Activated effector memory CD4-positive, alpha-beta T cell treated with Interleukin-2 at 50 U/mL for 16 hours (primary cell): Measurements from ENCODE around the gene PTPRA.

Source experiments
- DNase-seq: peaks from one replicate; pipeline ENCODE4 v3.0.0-alpha.2; 2020

Gene PTPRA

DNA sequence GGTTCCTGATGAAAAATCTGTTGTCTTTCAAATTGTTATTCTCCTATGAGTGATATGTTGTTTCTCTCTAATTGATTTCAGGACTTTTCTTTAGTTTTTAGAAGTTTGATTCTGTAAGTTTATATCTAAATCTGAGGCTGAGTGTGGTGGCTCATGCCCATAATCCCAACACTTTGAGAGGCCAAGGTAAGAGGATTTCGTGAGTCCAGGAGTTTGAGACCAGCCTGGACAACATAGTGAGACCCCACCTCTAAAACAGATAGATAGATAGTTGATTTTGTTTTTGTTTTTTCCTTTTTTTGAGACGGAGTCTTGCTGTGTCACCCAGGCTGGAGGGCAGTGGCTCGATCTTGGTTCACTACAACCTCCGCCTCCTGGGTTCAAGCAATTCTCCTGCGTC is 64.6 kb downstream of the PTPRA start:
- DNase-seq: no peak

DNA sequence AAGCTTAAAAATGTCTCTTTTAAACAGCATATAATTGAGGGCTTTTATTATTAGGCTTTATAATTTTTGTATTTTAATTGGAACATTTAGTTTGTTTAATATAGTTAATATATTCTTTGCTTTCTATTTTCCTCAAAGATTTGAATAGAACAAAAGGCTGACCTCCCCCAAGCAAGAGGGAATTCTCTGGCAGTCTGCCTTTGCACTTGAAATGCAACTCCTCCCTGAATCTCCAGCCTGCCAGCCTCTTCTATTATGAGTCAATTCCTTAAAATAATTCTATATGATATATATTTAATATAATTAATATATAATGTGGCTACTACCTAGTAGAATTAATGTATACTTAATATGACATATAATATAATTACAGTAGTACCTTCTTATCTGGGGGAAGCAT is 69.2 kb downstream of the PTPRA start:
- no peak for DNase-seq

DNA sequence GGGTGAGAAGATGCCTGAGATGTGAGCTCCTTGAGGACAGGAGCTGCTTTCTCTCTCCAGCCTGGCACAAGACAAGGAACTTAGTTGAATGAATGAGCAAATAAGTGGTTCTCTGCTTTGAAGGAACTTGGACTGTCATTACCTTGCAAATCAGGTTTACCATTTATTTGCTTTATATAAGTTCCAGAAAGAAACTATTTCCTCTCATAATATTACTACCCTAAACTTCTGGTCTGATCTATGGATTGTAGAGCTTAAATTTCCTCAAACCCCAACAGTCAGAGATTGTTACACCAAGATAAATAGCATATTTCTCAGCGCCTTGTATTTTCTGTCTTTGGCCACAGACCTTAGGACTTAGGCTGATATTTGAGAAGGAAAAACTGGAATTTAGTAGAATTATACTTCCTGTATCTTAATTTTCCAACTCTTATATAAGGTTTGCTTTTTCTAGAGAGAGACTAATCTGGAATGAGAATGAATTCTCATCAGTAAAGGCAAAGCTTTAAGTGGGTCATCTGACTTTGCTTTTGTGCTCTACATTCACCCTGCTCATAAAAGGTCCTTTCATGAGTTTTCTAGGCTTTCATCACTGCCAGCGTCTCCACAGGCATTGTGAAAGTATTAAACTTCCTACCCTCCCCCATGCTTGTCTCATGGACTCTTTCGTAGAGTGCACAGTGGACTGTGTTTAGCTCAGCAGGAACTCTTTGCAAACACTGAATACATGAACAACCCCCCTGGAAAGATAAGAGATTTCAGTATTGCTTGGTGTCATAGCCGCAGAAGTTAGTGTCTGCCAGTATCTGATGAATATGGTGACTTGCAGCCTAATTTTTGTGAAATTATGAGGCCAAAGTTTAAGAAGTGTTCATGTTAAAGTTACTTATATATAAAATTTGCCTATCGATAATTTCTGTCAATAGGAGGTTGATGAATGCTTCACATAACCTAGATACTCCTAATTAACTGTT is 74.0 kb downstream of the PTPRA start:
- DNase-seq: no peak

DNA sequence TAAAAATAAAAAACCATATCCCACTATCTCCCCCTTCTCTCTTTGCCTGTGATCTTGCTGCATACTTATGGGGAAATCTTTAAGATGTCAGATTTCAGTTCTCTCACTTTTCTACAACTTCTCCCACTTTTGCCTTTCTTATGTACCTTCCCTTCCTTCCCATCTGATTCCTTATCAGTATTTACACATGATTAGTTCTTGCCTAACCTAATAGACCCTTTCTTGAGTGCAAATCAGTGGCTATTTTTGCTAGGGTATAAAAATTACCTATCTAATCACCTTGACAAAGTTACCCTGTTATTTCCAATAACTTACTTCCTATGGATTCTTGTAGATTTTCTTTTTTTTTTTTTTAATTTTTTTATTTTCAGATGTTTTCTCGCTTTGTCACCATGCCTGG is 75.7 kb downstream of the PTPRA start:
- DNase-seq: no peak

DNA sequence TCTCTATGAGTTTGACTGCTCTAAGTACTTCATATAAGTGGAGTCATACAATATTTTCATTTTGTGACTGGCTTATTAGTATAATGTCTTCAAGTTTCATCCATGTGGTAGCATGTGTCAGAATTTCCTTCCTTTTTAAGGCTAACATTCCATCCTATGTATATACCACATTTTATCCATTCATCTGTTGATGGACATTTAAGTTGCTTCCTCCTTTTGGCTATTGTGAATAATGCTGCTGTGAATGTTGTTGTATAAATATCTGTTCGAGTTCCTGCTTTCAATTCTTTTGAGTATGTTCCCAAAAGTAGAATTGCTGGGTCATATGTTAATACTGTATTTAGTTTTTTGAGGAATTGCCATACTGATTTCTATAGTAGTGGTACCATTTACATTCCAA is 79.5 kb downstream of the PTPRA start:
- DNase-seq: no peak

DNA sequence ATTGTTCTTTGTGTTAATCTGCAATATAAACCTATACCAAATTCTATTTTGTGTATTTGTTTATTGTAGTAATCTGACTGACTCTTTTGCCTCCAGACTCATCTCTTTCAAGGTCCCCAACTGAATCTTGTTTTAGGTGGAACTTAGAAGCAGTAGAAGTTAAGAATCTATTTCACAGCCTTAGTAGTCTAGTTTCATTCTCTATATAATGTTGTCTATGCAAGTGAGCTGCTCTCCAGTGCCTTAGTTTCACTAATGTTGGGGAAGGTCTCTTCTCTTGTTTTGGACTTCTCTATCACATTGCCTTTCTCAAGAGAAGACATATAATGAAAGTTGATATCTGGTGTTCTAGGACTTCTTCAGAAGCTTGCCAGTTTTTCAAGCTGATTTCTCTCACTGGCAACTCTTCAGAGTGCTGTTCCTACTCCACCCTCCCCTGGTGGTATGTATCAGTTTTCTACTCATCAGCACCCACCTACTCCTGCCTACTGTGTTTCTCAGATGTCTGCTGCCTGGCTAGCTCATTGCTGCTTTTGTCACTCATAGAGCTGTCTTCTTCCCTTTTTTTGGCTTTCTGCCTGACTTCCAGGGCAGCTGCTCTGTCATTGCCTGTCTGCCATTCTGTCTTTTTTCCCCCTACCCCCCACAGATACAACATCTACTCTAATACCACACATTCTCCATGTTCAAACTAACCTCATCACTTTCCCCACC is 82.1 kb downstream of the PTPRA start:
- no peak for DNase-seq

DNA sequence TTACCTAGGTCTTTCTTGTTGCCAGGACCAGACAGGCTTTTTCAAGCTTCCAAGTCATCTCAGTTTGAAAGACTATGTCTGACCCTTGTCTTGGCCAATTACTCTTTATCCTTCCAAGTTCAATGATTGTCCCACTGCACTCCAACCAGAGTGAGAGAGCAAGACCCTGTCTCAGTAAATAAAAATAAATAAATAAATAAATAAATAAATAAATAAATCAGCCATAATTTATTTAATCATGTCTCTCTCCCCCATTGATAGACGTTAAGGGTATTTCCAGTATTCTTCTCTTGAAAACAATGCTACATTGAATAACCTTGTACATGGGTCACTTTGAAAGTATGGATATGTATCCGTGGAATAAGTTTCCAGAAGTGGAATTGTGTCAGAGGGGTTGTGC is 83.2 kb downstream of the PTPRA start:
- no peak for DNase-seq

DNA sequence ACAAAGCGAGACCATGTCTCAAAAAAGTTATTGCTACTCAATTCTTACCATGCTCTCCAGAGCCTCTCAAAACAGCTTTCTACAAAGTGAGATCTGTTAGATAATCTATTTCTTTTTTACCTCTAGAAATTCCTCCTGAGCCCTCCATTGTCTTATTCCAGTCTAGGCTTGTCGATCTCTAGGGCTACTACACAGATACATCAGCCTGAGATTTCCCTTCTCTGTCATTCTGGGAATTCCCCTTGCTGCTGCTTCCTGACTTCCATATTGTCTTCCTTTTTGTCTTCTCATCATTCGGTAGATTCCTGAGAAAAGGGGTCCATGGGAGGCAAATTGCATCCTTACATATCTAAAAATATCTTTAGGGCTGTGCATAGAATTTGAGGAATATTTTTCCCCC is 94.6 kb downstream of the PTPRA start:
- DNase-seq: no peak

DNA sequence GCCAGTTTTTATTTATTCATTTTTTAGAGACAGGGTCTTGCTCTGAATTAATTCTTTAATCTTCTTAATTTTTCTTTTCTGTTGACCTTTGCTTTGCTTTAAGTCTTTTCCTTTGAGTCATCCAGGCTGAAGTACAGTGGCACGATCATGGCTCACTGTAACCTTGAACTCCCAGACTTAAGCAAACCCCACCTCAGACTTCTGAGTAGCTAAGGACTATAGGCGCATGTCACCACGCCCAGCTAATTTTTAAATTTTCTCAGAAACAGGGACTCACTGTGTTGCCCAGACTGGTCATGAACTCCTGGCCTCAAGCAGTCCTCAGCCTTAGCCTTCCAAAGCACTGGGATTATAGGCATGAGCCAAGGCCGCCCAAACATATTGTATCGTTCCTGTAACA is 98.8 kb downstream of the PTPRA start:
- no peak for DNase-seq

DNA sequence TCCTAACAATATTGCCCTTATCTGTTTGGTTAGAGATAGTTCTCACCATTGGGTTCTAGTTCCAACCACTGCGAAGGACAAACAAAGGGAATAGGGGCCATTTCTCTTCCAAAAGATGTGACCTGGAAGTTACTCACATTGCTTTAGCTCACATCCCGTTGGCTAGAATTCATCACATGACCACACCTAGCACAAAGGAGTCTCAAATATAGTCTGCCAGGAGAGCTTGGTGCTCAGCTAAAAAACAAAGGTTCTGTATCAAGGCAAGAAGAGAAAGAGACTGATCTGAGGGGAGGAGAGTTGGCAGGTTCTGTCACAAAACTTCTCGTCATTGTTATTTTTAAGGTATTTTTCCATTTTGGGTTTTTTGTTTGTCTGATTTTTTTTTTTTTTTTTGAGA is 100.3 kb downstream of the PTPRA start:
- no peak for DNase-seq

DNA sequence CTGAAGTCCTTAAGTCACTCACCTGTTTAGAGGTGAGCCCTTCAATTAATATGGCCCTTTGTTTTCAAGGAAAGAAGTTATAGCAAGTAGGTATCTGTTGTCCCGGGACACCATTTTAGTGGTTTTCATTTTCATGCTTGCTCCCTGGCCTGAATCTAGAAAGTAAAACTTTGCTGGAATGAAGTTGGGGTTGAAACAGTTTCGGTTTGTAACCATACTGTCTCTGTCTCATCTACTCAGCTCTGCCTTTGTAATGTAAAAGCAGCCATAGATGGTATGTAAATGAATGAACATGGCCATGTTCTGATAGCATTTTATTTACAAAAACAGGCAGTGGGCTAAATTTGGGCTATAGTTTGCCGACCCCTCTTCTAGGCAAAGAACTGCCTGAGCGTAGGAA is 105.2 kb downstream of the PTPRA start:
- no peak for DNase-seq

DNA sequence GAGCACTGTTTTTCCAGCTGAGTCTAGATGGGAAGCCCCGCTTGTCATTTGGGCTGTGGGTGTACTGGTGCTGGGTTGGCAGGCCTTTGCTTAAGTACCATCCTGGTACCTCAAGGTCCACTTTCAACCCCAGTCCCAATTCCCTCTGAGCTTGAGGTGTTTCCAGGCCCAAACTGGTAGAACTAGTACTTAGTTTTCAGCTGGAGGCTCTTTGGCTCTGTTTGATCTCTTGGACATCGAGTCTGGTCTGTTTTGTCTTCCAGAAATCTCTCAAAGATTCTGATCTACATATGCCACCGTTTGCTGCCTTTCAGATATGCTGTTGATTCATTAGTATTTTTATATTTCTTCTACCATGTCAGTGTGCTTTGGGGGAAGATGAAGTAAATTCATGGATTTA is 108.4 kb downstream of the PTPRA start:
- no peak for DNase-seq

DNA sequence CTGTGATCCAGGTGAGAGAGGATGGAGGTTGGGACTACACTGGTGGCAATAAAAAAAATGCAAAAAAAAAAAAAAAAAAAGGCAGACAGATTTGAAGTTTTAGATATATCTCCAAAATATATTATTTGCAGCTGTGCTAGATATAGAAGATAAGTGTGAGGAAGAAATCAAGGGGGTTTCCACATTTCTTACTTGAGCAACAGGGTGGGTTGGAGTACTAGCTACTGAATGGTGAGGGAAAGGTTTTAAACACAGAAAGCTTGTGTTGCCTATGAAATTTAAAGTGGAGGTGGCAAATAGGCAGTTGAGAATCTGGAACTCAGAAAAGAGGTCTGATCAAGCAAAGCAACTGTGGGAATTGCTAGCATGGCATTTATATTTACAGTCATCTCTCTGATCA is 110.2 kb downstream of the PTPRA start:
- DNase-seq: no peak

DNA sequence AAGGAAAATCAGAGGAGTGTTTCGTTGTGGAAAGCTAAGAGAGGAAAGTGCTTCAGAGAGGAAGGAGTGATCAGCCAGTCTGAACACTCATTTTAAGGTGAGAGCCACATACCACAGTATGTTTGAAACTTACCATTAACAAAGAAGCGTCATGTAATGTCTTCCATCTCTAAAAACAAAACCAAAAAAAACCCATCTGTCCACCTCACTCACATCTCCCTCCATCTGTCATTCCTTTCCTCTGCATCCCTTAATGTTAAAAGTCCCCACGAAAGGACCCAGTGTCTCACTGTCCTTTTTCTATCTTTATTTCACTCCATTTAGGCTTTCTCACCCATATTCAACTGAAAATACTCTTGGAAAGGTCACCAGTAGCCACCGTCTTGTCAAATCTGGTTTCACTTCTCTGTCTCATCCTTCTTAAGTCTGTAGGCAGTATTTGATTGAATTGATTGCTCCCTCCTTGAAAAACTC is 110.8 kb downstream of the PTPRA start:
- no peak for DNase-seq

DNA sequence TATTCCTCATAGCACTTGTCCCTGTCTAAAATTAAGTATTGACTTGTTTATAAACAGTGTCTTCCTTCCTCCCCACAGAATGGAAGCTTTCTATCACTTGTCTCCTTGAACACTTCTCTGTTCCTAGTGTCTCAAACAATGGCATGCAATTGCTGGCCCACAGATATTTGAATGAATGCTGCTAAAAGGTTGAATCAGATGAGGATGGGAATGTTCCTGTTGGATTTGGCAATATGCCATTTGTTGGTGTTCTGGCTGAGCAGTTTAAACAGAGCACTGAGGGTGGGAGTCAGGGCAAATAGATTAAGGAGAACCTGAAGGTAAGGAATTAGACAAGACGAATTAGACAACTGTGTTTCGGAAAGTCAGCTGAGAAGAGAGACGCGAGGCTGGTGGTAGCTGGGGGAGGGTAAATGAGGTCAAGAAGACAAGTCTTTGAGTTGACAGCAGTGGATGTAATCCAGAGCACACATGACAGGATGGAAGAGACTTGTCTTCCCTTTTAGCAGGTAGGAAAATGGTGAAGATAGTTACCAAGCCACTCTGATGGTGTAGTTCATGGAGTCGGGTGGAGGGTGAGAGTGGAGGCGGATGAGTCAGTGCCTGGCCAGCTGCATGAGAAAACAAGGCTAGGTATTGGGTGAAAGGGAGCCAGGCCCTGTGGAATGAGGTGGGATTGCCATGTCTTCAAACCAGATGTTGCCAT is 111.8 kb downstream of the PTPRA start:
- no peak for DNase-seq

DNA sequence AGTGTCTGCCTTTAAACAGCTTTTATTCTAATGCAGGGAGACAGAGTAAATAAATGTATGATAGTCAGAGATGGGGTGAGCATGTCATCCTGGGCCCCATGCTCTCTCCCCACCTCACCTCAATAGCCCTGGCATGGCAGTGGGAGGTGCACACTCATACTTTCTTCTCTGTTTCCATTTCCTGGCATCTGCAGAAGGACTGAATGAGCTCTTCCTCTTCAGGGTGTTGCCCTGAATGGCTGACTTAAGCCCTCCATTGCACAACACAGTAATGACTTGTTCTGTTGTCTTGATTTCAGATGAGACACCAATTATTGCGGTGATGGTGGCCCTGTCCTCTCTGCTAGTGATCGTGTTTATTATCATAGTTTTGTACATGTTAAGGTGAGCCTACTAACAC is 113.2 kb downstream of the PTPRA start:
- DNase-seq: no peak

DNA sequence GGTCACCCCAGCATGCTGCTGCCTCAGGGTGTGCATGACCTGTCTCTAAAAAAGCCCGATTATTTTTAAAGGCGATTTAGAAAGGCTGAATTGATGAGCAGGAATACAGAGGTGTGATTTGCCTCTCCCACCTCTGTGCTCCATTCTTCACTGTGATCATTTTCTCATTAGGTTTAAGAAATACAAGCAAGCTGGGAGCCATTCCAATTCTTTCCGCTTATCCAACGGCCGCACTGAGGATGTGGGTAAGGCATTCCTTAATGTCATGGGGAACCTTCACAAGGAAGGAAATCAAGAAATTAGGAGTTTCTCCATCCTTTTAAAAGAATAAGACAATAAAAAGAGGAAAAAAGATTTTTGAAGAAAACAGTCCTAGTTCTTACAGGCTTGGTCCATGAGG is 114.6 kb downstream of the PTPRA start:
- DNase-seq: no peak

DNA sequence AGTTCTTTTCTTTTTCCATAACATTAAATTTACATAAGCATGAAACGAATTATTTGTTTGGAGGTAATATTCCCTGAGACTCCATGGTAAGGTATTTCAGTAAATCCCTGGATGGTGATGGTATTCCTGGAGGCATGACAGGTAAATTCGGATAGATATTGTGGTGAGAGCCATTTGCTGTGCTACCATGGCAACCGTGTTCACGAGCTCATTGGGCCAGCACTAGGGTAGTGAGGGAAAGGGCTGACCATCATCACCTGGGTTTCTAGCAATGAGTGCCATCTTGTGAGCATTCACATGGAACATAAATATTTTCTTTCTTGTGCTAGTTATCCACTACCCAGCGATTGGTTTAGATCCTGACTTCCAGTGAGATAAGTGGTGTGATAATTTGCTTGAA is 118.3 kb downstream of the PTPRA start:
- no peak for DNase-seq

DNA sequence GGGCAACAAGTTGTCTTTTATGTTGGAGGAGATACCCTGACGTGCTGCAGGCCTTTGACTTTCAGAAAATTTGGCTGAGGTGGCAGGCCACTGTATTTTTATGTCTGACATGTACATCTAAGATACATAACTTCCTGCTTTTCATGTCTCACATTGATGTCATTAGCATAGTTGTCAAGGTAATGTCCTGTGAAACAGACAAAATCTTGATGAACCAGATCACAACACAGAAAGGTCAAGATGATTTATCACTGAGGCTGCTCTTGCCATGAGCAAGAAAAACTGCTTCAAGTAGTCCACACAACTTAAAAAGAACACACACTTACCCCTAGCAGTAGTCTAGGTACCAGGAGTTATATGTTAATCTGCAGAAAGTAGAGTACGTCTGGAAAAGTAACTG is 120.0 kb downstream of the PTPRA start:
- DNase-seq: no peak

DNA sequence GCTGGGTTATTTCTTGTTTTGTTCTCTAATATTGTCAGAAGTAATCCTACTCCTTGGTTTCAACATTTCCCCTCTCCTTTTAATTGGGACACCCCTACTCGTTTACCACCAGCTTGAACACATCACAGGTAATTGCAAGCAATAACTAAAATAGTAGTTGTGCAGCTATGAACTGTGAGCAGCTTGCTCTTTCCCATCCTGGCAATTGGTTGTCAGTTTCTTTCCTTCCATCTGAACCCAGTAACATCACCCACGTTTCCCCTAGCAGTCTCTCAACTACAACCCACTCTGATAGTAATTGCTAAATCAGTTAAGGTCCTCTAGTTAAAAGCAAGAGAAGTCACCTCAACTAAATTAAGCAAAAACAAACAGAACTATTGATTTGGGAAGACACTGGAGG is 122.5 kb downstream of the PTPRA start:
- no peak for DNase-seq

DNA sequence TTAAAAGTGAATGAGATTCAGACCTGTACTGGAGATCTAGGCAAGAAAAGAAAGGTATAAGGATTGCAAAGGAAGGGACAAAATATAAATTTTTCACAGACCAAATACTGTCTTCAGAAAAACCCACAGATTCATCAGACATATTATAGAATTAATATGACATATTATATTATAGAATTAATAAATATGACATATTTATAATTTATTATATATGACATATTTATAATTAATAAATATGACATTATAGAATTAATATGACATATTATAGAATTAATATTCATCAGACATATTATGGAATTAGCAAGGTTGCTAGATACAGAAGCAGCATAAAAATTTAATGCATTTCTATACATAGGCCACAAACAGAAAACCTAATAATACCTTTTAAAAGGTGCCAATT is 125.4 kb downstream of the PTPRA start:
- no peak for DNase-seq

DNA sequence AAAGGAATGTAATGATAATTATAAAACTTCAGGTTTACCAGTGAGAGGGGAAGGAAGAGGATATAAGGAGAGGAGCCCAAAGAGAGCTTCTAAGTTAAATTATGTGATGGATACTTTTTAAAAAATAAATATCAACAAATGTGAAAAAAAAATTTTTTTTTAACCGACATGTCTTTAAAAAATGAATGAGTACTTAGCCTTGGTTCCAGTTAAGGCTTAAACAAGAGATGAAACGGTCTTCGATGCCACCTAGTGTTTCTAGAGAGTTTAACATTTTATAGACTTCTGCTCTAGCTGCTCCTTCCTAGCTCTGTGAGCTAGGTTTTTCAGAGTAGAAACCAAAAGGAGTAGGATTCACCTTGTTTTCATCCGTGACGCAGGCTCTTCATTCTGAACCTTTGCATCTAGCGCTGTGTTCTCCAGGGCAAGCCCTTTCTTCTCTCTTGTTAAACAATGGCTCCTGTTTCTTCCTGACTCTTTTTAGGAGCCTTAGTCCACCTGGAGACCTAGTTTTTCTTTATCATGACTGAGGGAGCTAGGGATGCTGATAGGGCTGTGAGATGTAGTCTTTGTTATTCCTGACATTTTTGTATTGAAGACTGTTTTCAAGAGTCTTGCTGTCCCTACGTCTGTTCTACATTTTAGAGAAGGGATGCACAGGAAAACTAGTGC is 127.7 kb downstream of the PTPRA start:
- DNase-seq: no peak

DNA sequence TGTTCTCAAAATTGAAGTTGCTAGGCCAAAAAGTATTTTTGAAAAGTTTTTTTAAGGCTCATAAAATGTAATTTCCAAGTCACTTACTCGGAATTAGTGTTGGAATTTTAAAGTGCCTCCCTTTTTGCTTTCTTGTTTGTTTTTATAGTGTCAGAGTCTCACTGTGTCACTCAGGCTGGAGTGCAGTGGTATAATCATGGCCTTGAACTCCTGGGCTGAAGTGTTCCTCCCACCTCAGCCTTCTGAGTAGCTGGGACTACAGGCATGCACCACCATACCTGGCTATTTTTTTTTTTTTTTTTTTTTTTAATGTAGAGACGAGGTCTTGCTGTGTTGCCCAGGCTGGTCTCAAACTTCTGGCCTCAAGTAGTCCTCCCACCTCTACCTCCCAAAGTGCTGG is 130.1 kb downstream of the PTPRA start:
- no peak for DNase-seq
